ENCODE data around the gene ADGRD2. TPM values are rescaled to one million over a fixed set of nuclear protein-coding genes. Genes with fewer than 3 reads are reported as not detected.

ADGRD2 gene
- total RNA-seq, 1 experiment from 2014 or later: not detected

- TF ChIP-seq SIN3A (IDR thresholded peaks at IDR 0.05; ENCODE audit: borderline replicate concordance, insufficient read depth, low read depth, low read length) (no peak), CTCF (IDR thresholded peaks at IDR 0.05) (no peak), POLR2AphosphoS5 (IDR thresholded peaks at IDR 0.05; ENCODE audit: low read depth, low read length) (no peak), TCF7L2 (IDR thresholded peaks at IDR 0.05; ENCODE audit: low read depth, low read length) (no peak), REST (IDR thresholded peaks at IDR 0.05; ENCODE audit: insufficient read depth in 1 of 2, low read depth in 2 of 2, low read length in 1 of 2) (no peak)
- ATAC-seq (no peak), DNase-seq (ENCODE audit: low read depth, low spot score) (no peak)
- no peaks in the 10 kb centered on the region for H3K4me1 ChIP-seq (ENCODE audit: control insufficient read depth, insufficient read depth, low read length)
- in situ Hi-C loops (cut with HindIII; ENCODE audit: low pct_unique_long_range_greater_than_20kb, low sequenced_read_pairs): no loop called here
- ChIA-PET CTCF (interaction anchor here (0.6 kb wide), 1 partner anchor 22 kb away, joined by 5 read pairs; no protein-coding TSS in a partner anchor), POLR2A (interaction anchor here (0.7 kb wide), 1 partner anchor 22 kb away, joined by 13 read pairs; no protein-coding TSS in a partner anchor)
- no peak overlapping the region for H3K4me3 ChIP-seq (ENCODE audit: low read depth in 2 of 2, low read length in 2 of 2)
- intact Hi-C loops (cut with micrococcal nuclease; ENCODE audit: unreplicated experiment): no loop called here
- H3K27ac ChIP-seq (ENCODE audit: low read length): no peak overlapping the region
- BruUV-seq (replicated peaks): no TSS peak
- H3K27me3 ChIP-seq (ENCODE audit: control insufficient read depth, insufficient read depth, low read length): no peaks in the 10 kb centered on the region
- H3K36me3 ChIP-seq (ENCODE audit: control insufficient read depth, insufficient read depth, low read length): no peaks in the 10 kb centered on the region
- H3K9me3 ChIP-seq (ENCODE audit: control insufficient read depth, insufficient read depth, low read depth, low read length): no peaks in the 10 kb centered on the region
These were observed 9.0 kb upstream of the ADGRD2 start for GRCh38 chr9:124441291-124441690.

- POLR2A ChIA-PET: no interaction called here
- Histone ChIP-seq H3K36me3 (ENCODE audit: control insufficient read depth, insufficient read depth, low read length) (no peaks in the 10 kb centered on the region), H3K4me3 (ENCODE audit: low read depth in 2 of 2, low read length in 2 of 2) (no peak overlapping the region), H3K27ac (ENCODE audit: low read length) (no peak overlapping the region), H3K9me3 (ENCODE audit: control insufficient read depth, insufficient read depth, low read depth, low read length) (no peaks in the 10 kb centered on the region), H3K27me3 (ENCODE audit: control insufficient read depth, insufficient read depth, low read length) (no peaks in the 10 kb centered on the region), H3K4me1 (ENCODE audit: control insufficient read depth, insufficient read depth, low read length) (no peaks in the 10 kb centered on the region)
- in situ Hi-C loops (cut with HindIII; ENCODE audit: low pct_unique_long_range_greater_than_20kb, low sequenced_read_pairs) (no loop called here), intact Hi-C loops (cut with micrococcal nuclease; ENCODE audit: unreplicated experiment) (no loop called here)
- CTCF ChIA-PET: no interaction called here
- TF ChIP-seq SIN3A (IDR thresholded peaks at IDR 0.05; ENCODE audit: borderline replicate concordance, insufficient read depth, low read depth, low read length) (no peak), CTCF (IDR thresholded peaks at IDR 0.05) (no peak), POLR2AphosphoS5 (IDR thresholded peaks at IDR 0.05; ENCODE audit: low read depth, low read length) (no peak)
- DNase-seq (ENCODE audit: low read depth, low spot score) (no peak), ATAC-seq (no peak)
- BruUV-seq (replicated peaks): no TSS peak
These were observed 7.9 kb upstream of the ADGRD2 start for GRCh38 chr9:124442379-124442778.

Measured in Panc1 (cell line).